Osteoblast (primary cell): ENCODE results near the gene SSX2IP. TPM values are rescaled to one million over a fixed set of nuclear protein-coding genes. Genes with fewer than 3 reads are reported as not detected.
"Not testable (repeated sequence)": the region's sequence is repeated elsewhere in the genome, so short reads cannot be mapped to it uniquely, and the experiment has no call there.

ENCODE experiments used
- DNase-seq: peaks from one replicate; pipeline ENCODE4 v3.0.0; 2011; ENCODE audit warnings: low spot score, mixed read lengths; ENCODE audit not compliant: insufficient read length; ENCODE audit errors: missing footprints
- H2AFZ ChIP-seq: 2 replicates; pipeline ENCODE4 v1.6.0; 2011; ENCODE audit warnings: mild to moderate bottlenecking, low read length
- H3K27ac ChIP-seq: 2 replicates; pipeline ENCODE4 v1.5.1; 2011; ENCODE audit warnings: mild to moderate bottlenecking, low read depth, low read length, moderate library complexity
- H3K27me3 ChIP-seq: 2 replicates; pipeline ENCODE4 v1.6.0; 2012; ENCODE audit warnings: mild to moderate bottlenecking, control low read depth, inconsistent platforms, low read length, moderate library complexity; ENCODE audit not compliant: insufficient read depth
- H3K36me3 ChIP-seq: 2 replicates; pipeline ENCODE4 v1.5.1; 2011; ENCODE audit warnings: mild to moderate bottlenecking, low read length, control low read depth, moderate library complexity; ENCODE audit not compliant: insufficient read depth
- H3K4me1 ChIP-seq: 2 replicates; pipeline ENCODE4 v1.5.1; 2011; ENCODE audit warnings: mild to moderate bottlenecking, low read length, control low read depth, moderate library complexity; ENCODE audit not compliant: insufficient read depth
- H3K4me2 ChIP-seq: 2 replicates; pipeline ENCODE4 v1.6.0; 2011; ENCODE audit warnings: mild to moderate bottlenecking, low read length; ENCODE audit not compliant: insufficient read depth
- H3K4me3 ChIP-seq: fragments of 200-600 bp; sonication (generic); 3 replicates; pipeline ENCODE4 v1.5.1; 2012; ENCODE audit warnings: mild to moderate bottlenecking, low read length, inconsistent platforms; ENCODE audit not compliant: insufficient read depth
- H3K79me2 ChIP-seq: 2 replicates; pipeline ENCODE4 v1.6.0; 2012; ENCODE audit warnings: mild to moderate bottlenecking, low read length, control low read depth, inconsistent platforms; ENCODE audit not compliant: insufficient read depth
- H3K9me3 ChIP-seq: 2 replicates; pipeline ENCODE4 v1.5.1; 2011; ENCODE audit warnings: low read depth, low read length, control low read depth
- H4K20me1 ChIP-seq: 2 replicates; pipeline ENCODE4 v1.6.0; 2012; ENCODE audit warnings: mild to moderate bottlenecking, low read length, control low read depth; ENCODE audit not compliant: insufficient read depth
- total RNA-seq: library from RNA; depleted of rRNA; stranded (reverse); fragments of >200 nt; gene quantifications from 2 replicates; pipeline ENCODE4 v1.2.3, GENCODE V29; 2012
- TF ChIP-seq, protein P1 (sequence below): IDR thresholded peaks from 2 replicates; pipeline ENCODE4 v1.5.1; 2011; ENCODE audit warnings: mild to moderate bottlenecking, low read depth, low read length, moderate library complexity; ENCODE audit errors: extremely low read depth

Gene SSX2IP
- total RNA-seq, 1 donor: 10.9 TPM

GRCh38 chr1:84644472-84644871, 45.8 kb downstream of the SSX2IP start:
- TF ChIP-seq, protein P1, sequence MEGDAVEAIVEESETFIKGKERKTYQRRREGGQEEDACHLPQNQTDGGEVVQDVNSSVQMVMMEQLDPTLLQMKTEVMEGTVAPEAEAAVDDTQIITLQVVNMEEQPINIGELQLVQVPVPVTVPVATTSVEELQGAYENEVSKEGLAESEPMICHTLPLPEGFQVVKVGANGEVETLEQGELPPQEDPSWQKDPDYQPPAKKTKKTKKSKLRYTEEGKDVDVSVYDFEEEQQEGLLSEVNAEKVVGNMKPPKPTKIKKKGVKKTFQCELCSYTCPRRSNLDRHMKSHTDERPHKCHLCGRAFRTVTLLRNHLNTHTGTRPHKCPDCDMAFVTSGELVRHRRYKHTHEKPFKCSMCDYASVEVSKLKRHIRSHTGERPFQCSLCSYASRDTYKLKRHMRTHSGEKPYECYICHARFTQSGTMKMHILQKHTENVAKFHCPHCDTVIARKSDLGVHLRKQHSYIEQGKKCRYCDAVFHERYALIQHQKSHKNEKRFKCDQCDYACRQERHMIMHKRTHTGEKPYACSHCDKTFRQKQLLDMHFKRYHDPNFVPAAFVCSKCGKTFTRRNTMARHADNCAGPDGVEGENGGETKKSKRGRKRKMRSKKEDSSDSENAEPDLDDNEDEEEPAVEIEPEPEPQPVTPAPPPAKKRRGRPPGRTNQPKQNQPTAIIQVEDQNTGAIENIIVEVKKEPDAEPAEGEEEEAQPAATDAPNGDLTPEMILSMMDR: no peak
- DNase-seq: no peak
- H4K20me1 ChIP-seq: no peaks in the 10 kb centered on the region
- H3K27ac ChIP-seq: no peak overlapping the region
- H2AFZ ChIP-seq: no peak overlapping the region
- H3K9me3 ChIP-seq: no peaks in the 10 kb centered on the region
- no peaks in the 10 kb centered on the region for H3K4me1 ChIP-seq
- H3K79me2 ChIP-seq: no peaks in the 10 kb centered on the region
- H3K4me2 ChIP-seq: no peak overlapping the region
- peaks cover 4% of the 10 kb centered on the region for H3K36me3 ChIP-seq
- no peak overlapping the region for H3K4me3 ChIP-seq
- no peaks in the 10 kb centered on the region for H3K27me3 ChIP-seq

DNA sequence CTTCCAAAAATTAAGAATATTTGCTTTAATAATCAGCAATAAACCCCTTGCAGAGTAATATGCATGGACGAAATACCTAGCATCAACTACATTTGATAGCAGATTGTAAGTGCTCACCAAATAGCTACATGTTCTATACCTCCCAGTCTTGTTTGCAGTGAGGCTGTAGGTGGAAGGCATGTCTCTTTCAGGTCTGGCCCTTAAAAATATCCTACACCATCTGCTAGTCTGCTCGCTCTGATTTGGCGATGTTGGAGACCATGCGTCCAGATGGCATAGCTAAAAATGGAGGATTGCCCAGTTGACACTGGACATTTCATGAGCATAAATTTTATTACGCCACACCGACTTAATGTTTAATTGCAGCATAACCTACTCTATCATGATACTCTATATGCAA, 47.1 kb downstream of the SSX2IP start:
- H3K27ac ChIP-seq: no peak overlapping the region
- no peaks in the 10 kb centered on the region for H3K36me3 ChIP-seq
- no peaks in the 10 kb centered on the region for H3K79me2 ChIP-seq
- no peak overlapping the region for H2AFZ ChIP-seq
- H4K20me1 ChIP-seq: no peaks in the 10 kb centered on the region
- no peaks in the 10 kb centered on the region for H3K27me3 ChIP-seq
- no peaks in the 10 kb centered on the region for H3K9me3 ChIP-seq
- TF ChIP-seq, protein P1: no peak
- no peak overlapping the region for H3K4me3 ChIP-seq
- DNase-seq: no peak
- no peak overlapping the region for H3K4me2 ChIP-seq
- H3K4me1 ChIP-seq: no peaks in the 10 kb centered on the region

DNA sequence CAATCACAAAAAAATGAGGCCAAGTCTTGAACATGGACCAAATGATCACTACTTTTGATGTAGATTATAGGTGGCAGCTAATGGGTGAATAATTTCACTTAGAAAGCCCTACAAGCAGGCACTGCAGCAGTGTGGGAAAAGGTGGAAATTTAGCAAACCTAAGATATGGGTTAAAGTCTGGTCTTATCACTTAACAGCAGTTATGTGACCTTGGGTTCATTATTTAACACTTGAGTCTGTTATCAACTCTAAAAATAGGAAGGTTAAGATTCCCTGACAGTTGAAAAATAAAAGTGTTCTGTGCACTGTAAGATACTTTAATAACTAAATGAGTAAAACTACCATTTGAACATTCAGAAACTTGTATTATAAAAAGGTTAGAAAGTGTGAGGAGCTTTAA, 47.5 kb downstream of the SSX2IP start:
- Histone ChIP-seq H4K20me1 (no peaks in the 10 kb centered on the region), H3K4me1 (no peaks in the 10 kb centered on the region), H3K27ac (no peak overlapping the region), H3K36me3 (no peaks in the 10 kb centered on the region), H2AFZ (no peak overlapping the region), H3K27me3 (no peaks in the 10 kb centered on the region), H3K9me3 (no peaks in the 10 kb centered on the region), H3K79me2 (no peaks in the 10 kb centered on the region), H3K4me2 (no peak overlapping the region), H3K4me3 (no peak overlapping the region)
- no peak for DNase-seq
- TF ChIP-seq, protein P1: no peak

- not testable (repeated sequence) for DNase-seq, H3K9me3 ChIP-seq, H3K4me1 ChIP-seq
Measured at GRCh38 chr1:84639731-84640130, 50.5 kb downstream of the SSX2IP start.

DNA sequence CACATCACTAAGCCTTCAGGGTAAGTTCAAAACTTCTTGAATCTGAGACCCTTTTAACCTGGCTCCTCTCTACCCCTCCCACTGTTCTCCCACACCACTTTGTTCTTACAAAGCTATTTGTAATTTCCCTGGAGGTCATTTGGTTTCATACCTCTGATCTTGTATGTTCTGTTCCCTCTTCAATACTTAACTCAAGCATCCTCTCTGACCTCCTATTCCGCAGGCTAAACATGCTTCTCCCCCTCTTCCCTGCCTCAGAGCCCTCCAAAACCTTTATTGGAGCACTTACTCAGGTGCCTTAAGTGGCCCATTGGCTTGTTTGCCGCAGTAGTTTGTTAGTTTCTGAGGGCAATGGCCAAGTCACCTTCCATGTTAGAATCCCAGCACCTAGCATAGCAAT, 54.8 kb downstream of the SSX2IP start:
- Histone ChIP-seq H3K27ac (no peak overlapping the region), H4K20me1 (no peaks in the 10 kb centered on the region), H3K27me3 (no peaks in the 10 kb centered on the region), H3K4me3 (no peak overlapping the region), H2AFZ (no peak overlapping the region), H3K4me2 (no peak overlapping the region), H3K9me3 (no peaks in the 10 kb centered on the region), H3K36me3 (no peaks in the 10 kb centered on the region), H3K4me1 (peaks cover 12% of the 10 kb centered on the region), H3K79me2 (no peaks in the 10 kb centered on the region)
- TF ChIP-seq, protein P1: no peak
- no peak for DNase-seq

More at GRCh38 chr1:84639731-84640130, 50.5 kb downstream of the SSX2IP start:
- not testable (repeated sequence) for H3K4me2 ChIP-seq, H3K27me3 ChIP-seq, H3K79me2 ChIP-seq, H3K4me3 ChIP-seq, H2AFZ ChIP-seq, H3K36me3 ChIP-seq, H3K27ac ChIP-seq, H4K20me1 ChIP-seq
